ENCODE data around the gene ZFP30. TPM values are rescaled to one million over a fixed set of nuclear protein-coding genes. Genes with fewer than 3 reads are reported as not detected.

Gene ZFP30
- total RNA-seq (10 to 100 TPM; 14.0 to 23.0 (median 17.5) TPM), polyA plus RNA-seq (1 to 10 TPM; 5.9 to 7.0 TPM)
- long read RNA-seq, donor 1, full-length matches to known transcripts, result 1 of 9 reads
- long read RNA-seq, donor 1, partial matches to known transcripts, result 2 of 9 reads
- long read RNA-seq, donor 1, other reads (novel, unspliced or antisense), result 6 of 9 reads
- long read RNA-seq, donor 2, full-length matches to known transcripts, result 1 of 1 reads
- long read RNA-seq, donor 2, partial matches to known transcripts, result 0 of 1 reads
- long read RNA-seq, donor 2, other reads (novel, unspliced or antisense), result 0 of 1 reads
- long read RNA-seq, donor 3, partial matches to known transcripts, result 1 of 8 reads
- long read RNA-seq, donor 3, other reads (novel, unspliced or antisense), result 7 of 8 reads

DNA sequence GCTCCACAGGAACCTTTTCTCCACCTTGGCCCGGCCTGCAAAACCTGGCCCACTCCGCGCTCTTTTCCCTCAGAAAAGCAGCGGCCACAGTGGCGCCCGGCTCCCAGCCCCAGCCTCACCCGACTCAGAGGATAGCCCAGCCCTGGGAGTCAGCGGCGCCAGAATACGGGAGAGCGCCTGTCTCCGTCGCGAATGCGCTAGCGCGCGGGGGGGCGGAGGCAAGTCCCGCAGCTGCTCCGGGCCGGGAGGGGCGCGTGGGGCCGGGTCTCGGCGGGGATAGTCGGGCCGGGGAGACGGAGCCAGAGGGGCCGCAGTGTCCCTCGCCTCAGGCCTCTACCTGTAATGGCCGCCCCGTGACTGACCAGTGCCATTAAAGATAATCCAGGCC is at the start of gene ZFP30:
Gene ZFP30 (minus strand): TSS at position 165 of the 388 bp plus-strand sequence. CDS start 7,643 bp downstream, outside the sequence.
- Histone ChIP-seq H3K27me3 (no peaks in the 10 kb centered on the region), H3K4me3 (peak within 1 kb of the TSS; percentile 82), H3K9me3 (no peaks in the 10 kb centered on the region), H3K36me3 (no peaks in the 10 kb centered on the region), H3K4me1 (ENCODE audit: insufficient read depth) (peaks cover 2% of the 10 kb centered on the region), H3K27ac (peak within 1 kb of the TSS; percentile 82)
- intact Hi-C loops (cut with DNase I), result no loop called here
- 0 to 2% (median 1%) methylated on average over 31 to 34 of the region's 34 CpGs for WGBS, 3 donors
- TF ChIP-seq, protein P1, sequence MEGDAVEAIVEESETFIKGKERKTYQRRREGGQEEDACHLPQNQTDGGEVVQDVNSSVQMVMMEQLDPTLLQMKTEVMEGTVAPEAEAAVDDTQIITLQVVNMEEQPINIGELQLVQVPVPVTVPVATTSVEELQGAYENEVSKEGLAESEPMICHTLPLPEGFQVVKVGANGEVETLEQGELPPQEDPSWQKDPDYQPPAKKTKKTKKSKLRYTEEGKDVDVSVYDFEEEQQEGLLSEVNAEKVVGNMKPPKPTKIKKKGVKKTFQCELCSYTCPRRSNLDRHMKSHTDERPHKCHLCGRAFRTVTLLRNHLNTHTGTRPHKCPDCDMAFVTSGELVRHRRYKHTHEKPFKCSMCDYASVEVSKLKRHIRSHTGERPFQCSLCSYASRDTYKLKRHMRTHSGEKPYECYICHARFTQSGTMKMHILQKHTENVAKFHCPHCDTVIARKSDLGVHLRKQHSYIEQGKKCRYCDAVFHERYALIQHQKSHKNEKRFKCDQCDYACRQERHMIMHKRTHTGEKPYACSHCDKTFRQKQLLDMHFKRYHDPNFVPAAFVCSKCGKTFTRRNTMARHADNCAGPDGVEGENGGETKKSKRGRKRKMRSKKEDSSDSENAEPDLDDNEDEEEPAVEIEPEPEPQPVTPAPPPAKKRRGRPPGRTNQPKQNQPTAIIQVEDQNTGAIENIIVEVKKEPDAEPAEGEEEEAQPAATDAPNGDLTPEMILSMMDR (IDR thresholded peaks at IDR 0.05), result no peak
- peak; percentile 46 for TF ChIP-seq POLR2A (IDR thresholded peaks at IDR 0.05)
- DNase-seq, result peak; percentile 85 to 92 (median 90)

DNA sequence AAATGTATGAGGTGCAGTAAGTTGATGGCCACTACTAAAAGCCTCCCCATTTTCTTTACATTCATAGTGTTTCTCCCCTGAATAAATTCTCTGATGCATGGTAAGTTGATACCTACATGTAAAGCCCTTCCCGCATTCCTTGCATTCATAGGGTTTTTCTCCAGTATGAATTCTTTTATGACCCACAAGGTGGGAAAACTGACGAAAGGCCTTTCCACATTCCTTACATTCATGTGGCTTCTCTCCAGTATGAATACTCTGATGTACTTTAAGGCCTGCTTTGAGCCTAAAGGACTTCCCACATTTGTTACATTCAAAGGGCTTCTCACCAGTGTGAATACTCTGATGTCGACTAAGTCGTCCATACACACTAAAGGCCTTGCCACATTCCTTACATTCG is 43.8 kb upstream of the ZFP30 start:
- no peaks in the 10 kb centered on the region for H3K27me3 ChIP-seq
- intact Hi-C loops (cut with DNase I), result no loop called here
- no peak overlapping the region for H3K27ac ChIP-seq
- peaks cover 0 to 4% of the 10 kb centered on the region in 2 donors for H3K9me3 ChIP-seq
- no peak for DNase-seq
- TF ChIP-seq POLR2A (IDR thresholded peaks at IDR 0.05) (no peak), EP300 (IDR thresholded peaks at IDR 0.05) (no peak)
- TF ChIP-seq, protein P1 (IDR thresholded peaks at IDR 0.05), result no peak
- no peaks in the 10 kb centered on the region for H3K36me3 ChIP-seq
- no peak overlapping the region for H3K4me3 ChIP-seq
- 85 to 92% (median 88%) methylated on average over 5 of the region's 5 CpGs for WGBS, 3 donors
- no peaks in the 10 kb centered on the region for H3K4me1 ChIP-seq (ENCODE audit: insufficient read depth)

- no peak overlapping the region for H3K4me3 ChIP-seq
- H3K4me1 ChIP-seq (ENCODE audit: insufficient read depth), result no peaks in the 10 kb centered on the region
- no peak overlapping the region for H3K27ac ChIP-seq
- WGBS, 3 donors, result 82 to 88% (median 82%) methylated on average over 6 of the region's 6 CpGs
- no peak for DNase-seq
- H3K9me3 ChIP-seq, result peaks cover 0 to 4% of the 10 kb centered on the region in 2 donors
- no peak for TF ChIP-seq POLR2A (IDR thresholded peaks at IDR 0.05)
- TF ChIP-seq EP300 (IDR thresholded peaks at IDR 0.05), result no peak
- TF ChIP-seq, protein P1 (IDR thresholded peaks at IDR 0.05), result no peak
- intact Hi-C loops (cut with DNase I), result no loop called here
- H3K36me3 ChIP-seq, result no peaks in the 10 kb centered on the region
- no peaks in the 10 kb centered on the region for H3K27me3 ChIP-seq
These were observed 43.0 kb upstream of the ZFP30 start for GRCh38 chr19:37698216-37698615.

- peaks cover 0 to 4% of the 10 kb centered on the region in 2 donors for H3K9me3 ChIP-seq
- intact Hi-C loops (cut with DNase I), result no loop called here
- no peak overlapping the region for H3K27ac ChIP-seq
- TF ChIP-seq, protein P1 (IDR thresholded peaks at IDR 0.05), result no peak
- TF ChIP-seq EP300 (IDR thresholded peaks at IDR 0.05), result no peak
- TF ChIP-seq POLR2A (IDR thresholded peaks at IDR 0.05), result no peak
- H3K27me3 ChIP-seq, result no peaks in the 10 kb centered on the region
- no peak overlapping the region for H3K4me3 ChIP-seq
- 77 to 82% (median 79%) methylated on average over 3 of the region's 3 CpGs for WGBS, 3 donors
- H3K36me3 ChIP-seq, result no peaks in the 10 kb centered on the region
- DNase-seq, result no peak
- no peaks in the 10 kb centered on the region for H3K4me1 ChIP-seq (ENCODE audit: insufficient read depth)
These were observed 40.1 kb upstream of the ZFP30 start for GRCh38 chr19:37695144-37695899.
